Esophagus squamous epithelium (tissue), 5 donors: ENCODE data around the gene PLEKHM3. TPM values are rescaled to one million over a fixed set of nuclear protein-coding genes. Genes with fewer than 3 reads are reported as not detected.

Experiments used
- DNase-seq: peaks from one replicate; lab custom pipeline; 2025; lab: John Stamatoyannopoulos, UW
- H3K27ac ChIP-seq, 4 donors: fragments of 200-600 bp; sonication (generic); one replicate each; pipeline ENCODE4 v1.5.1; 2016 to 2019; ENCODE audit warnings: mild to moderate bottlenecking in 1 of 4
- H3K27me3 ChIP-seq, 4 donors: fragments of 200-600 bp; sonication (generic); 1 replicate in 3 of 4; 2 replicates in 1 of 4; pipeline versions ENCODE4 v1.5.1 to v1.6.0; 2017 to 2021; ENCODE audit warnings: antibody characterized with exemption in 1 of 4
- H3K36me3 ChIP-seq, 3 donors: fragments of 200-600 bp; sonication (generic); one replicate each; pipeline ENCODE4 v1.5.1; 2016 to 2019
- H3K4me1 ChIP-seq, 3 donors: fragments of 200-600 bp; sonication (generic); one replicate each; pipeline ENCODE4 v1.5.1; 2017 to 2019
- H3K4me3 ChIP-seq, 4 donors: fragments of 200-600 bp; sonication (generic); 1 replicate in 3 of 4; 2 replicates in 1 of 4; pipeline ENCODE4 v1.5.1; 2016 to 2019; ENCODE audit warnings: mild to moderate bottlenecking in 2 of 4, moderate library complexity in 1 of 4
- H3K9me3 ChIP-seq, 3 donors: fragments of 200-600 bp; sonication (generic); one replicate each; pipeline ENCODE4 v1.5.1; 2016 to 2019
- POLR2A ChIP-seq, 4 donors: fragments of 450-650 bp; IDR thresholded peaks; one replicate each; pipeline ENCODE4 v1.6.1; 2017; ENCODE audit warnings: antibody characterized with exemption in 4 of 4, mild to moderate bottlenecking in 4 of 4, moderate library complexity in 3 of 4
- WGBS, 2 donors: methylation state at CpG; one replicate each; pipeline ENCODE4 v1.1.5; 2018; 5-methylcytosine and 5-hydroxymethylcytosine counted together
- intact Hi-C: fragments of 100-400 bp; cut with DNase I; formaldehyde crosslinking; loops from one replicate; pipeline ENCODE4 v1.15.0; 2022
- total RNA-seq, 4 donors: library from RNA; depleted of rRNA; stranded (reverse); fragments of >200 nt; gene quantifications; one replicate each; pipeline ENCODE4 v1.1.0, GENCODE V29; 2016
- TF ChIP-seq, protein P1 (sequence below), 6 experiments: fragments of 450-650 bp in 4 of 6; fragments of 200-600 bp in 2 of 6; sonication (generic) in 2 of 6; IDR thresholded peaks; one replicate each; pipeline ENCODE4 v1.5.1; 2016 to 2019; ENCODE audit warnings: antibody characterized with exemption in 6 of 6, mild to moderate bottlenecking in 4 of 6, moderate library complexity in 4 of 6
- donor health status: DM: yes; HTN: yes; CAD: no.

Gene PLEKHM3, protein sequence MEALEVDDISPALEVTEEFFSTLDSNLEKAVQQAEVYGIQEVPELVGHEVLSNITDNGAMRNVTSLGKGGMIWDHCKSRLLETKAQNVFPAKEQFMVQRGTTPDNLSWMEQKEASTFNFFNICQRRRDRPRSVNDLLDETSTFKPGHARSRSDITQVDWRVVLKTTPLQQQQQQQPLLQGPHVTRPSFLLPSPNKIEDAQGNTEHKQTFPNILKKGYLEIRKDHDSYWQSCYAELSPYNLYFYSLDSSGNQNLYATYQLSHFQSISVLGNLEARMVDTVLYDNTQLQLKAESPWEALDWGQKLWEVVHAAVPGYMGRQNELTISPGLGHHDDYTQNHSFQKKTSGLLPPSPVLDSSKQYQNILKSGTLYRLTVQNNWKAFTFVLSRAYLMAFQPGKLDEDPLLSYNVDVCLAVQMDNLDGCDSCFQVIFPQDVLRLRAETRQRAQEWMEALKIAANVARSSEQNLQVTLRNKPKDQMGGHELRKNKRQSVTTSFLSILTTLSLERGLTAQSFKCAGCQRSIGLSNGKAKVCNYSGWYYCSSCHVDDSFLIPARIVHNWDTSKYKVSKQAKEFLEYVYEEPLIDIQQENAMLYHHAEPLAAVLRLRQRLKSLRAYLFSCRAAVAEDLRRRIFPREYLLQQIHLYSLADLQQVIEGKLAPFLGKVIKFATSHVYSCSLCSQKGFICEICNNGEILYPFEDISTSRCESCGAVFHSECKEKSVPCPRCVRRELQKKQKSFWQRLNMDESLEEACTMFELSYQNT
- 10 to 100 TPM in 1 of 4 donors, 1 to 10 TPM in 3; 3.7 to 19.3 (median 6.7) TPM for total RNA-seq

DNA sequence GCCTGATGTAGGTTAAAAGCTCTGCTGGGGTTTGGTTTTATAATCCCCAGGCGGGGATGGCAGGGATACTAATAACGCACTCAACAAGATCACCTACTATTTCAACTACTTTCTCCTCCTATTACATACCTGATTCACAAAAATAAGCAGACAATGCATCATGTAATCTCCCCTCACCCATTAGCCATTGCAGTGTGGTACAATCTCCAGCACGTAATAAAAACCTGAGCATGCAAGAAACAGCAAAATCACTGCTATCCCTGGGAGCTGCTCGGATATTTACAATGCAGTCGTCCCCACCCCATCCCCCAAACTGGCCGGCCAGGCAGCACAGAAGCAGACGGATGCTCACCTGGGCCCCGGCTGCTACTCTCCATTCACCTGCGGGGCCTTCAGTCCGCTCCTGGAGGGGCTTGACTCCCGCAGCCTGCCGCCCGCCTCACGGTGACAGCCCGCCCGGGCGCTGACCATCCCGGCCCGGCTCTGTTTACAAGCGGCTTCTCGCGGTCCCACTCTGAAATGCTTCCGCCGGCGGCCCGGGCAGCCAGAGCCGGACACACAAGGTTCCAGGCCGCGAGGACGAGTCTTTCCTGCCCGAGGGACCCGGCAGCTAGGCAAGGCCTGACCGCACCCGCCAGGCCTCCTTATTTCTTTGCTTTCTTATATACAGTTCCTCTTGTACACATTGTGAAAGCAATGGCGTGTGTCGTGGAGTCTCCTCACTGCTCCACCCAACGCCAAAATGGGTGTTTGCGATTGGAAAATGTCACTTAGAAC, at the start of gene PLEKHM3:
Gene PLEKHM3 (minus strand): TSS at position 491 of the 777 bp plus-strand sequence. CDS start 23,888 bp downstream, outside the sequence.
- H3K36me3 ChIP-seq = no peaks in the 10 kb centered on the region
- WGBS, 2 donors = 3 to 5% methylated on average over 14 to 18 of the region's 38 CpGs
- peak within 1 kb of the TSS; percentile 79 to 86 (median 80) for H3K27ac ChIP-seq
- no peaks in the 10 kb centered on the region for H3K27me3 ChIP-seq
- intact Hi-C loops = no loop called here
- H3K4me1 ChIP-seq = peaks cover 5 to 28% (median 11%) of the 10 kb centered on the region in 3 donors
- no peaks in the 10 kb centered on the region for H3K9me3 ChIP-seq
- TF ChIP-seq, protein P1, sequence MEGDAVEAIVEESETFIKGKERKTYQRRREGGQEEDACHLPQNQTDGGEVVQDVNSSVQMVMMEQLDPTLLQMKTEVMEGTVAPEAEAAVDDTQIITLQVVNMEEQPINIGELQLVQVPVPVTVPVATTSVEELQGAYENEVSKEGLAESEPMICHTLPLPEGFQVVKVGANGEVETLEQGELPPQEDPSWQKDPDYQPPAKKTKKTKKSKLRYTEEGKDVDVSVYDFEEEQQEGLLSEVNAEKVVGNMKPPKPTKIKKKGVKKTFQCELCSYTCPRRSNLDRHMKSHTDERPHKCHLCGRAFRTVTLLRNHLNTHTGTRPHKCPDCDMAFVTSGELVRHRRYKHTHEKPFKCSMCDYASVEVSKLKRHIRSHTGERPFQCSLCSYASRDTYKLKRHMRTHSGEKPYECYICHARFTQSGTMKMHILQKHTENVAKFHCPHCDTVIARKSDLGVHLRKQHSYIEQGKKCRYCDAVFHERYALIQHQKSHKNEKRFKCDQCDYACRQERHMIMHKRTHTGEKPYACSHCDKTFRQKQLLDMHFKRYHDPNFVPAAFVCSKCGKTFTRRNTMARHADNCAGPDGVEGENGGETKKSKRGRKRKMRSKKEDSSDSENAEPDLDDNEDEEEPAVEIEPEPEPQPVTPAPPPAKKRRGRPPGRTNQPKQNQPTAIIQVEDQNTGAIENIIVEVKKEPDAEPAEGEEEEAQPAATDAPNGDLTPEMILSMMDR (IDR thresholded peaks at IDR 0.05) = peak in 1 of 6 experiments; percentile 41
- TF ChIP-seq POLR2A (IDR thresholded peaks at IDR 0.05) = peak in 2 of 4 donors; percentile 36 to 54
- peak; percentile 59 for DNase-seq
- peak within 1 kb of the TSS; percentile 70 to 88 (median 82) for H3K4me3 ChIP-seq

DNA sequence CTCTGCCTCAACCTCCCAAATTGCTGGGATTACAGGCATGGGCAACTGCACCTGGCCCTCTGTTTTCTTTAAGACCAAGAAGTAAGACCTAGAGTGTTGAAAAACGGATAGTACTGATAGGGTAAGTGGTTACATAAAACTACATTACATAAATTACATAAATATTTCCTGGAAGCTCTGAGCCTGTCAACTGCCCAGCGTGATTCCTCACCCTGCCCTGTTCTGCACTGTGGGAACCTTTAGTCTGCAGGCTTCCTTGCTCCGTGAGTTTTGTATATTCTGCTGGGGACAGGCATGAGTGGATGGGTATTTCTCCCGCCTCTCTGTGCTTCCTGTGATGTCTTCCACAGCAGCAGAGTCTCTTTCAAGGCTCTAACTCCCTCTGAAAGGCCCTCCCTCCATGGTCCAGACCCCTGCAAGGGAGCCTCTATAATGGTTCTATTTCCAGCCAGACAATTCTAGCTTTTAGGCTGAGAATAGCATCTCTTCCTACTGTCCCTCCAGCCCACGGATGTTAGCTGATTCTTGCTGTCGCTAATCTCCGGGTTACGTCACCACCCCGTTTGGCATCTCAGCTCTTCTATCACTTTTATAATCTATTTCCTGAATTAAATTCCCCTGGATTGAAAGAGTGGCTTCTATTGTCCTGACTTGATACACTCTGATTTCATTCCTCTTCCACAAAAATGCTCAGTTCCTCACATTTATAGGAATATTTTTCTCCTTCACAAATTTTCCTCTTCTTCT, 49.5 kb upstream of the PLEKHM3 start:
- Histone ChIP-seq H3K9me3 (no peaks in the 10 kb centered on the region), H3K27ac (no peak overlapping the region), H3K36me3 (no peaks in the 10 kb centered on the region), H3K27me3 (peaks cover 0 to 31% (median 0%) of the 10 kb centered on the region in 4 donors), H3K4me3 (no peak overlapping the region), H3K4me1 (no peaks in the 10 kb centered on the region)
- DNase-seq = no peak
- TF ChIP-seq POLR2A (IDR thresholded peaks at IDR 0.05) = no peak
- TF ChIP-seq, protein P1 (IDR thresholded peaks at IDR 0.05) = no peak
- 51 to 55% methylated on average over 9 of the region's 9 CpGs for WGBS, 2 donors
- intact Hi-C loops = loop anchor here (10.0 kb wide), 1 partner anchor 330 kb away; no protein-coding TSS in a partner anchor

DNA sequence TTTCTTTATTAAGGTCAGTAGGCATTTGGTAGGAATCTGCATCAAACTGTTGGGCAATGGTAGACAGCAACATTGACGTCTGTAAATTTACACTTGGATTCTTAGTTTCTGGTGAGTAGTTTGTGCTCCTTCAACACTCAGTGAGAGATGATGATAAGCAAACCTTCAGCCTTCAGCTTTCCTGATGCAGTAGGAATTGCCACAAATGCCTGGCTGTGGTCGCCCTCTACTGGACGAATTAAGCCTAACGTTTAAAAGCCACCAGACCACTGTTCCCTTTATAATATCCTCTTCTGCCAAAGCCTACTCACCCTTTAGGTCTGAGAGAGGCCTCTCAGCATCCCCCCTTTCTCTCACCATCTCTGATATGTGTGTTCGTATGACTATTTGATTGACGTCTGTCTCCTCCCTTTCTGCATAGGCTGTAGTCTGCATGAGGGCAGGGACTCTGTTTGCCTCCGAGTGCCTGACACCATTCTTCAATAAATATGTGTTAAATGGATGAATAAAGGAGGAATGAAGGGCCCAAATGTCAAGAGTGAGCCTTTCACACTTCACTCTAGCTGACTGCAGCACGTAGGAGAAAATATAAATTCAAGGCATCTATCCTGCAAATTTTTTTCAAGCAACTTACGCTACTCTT, 47.0 kb upstream of the PLEKHM3 start:
- TF ChIP-seq POLR2A (IDR thresholded peaks at IDR 0.05) = no peak
- TF ChIP-seq, protein P1 (IDR thresholded peaks at IDR 0.05) = peak; percentile 32 to 75 (median 67)
- H3K4me3 ChIP-seq = no peak overlapping the region
- DNase-seq = no peak
- H3K27me3 ChIP-seq = peaks cover 0 to 16% (median 0%) of the 10 kb centered on the region in 4 donors
- intact Hi-C loops = loop anchor here (10.0 kb wide), 1 partner anchor 328 kb away; no protein-coding TSS in a partner anchor
- WGBS, 2 donors = 22% methylated on average over 9 of the region's 9 CpGs
- H3K27ac ChIP-seq = no peak overlapping the region
- no peaks in the 10 kb centered on the region for H3K9me3 ChIP-seq
- no peaks in the 10 kb centered on the region for H3K36me3 ChIP-seq
- H3K4me1 ChIP-seq = no peaks in the 10 kb centered on the region

DNA sequence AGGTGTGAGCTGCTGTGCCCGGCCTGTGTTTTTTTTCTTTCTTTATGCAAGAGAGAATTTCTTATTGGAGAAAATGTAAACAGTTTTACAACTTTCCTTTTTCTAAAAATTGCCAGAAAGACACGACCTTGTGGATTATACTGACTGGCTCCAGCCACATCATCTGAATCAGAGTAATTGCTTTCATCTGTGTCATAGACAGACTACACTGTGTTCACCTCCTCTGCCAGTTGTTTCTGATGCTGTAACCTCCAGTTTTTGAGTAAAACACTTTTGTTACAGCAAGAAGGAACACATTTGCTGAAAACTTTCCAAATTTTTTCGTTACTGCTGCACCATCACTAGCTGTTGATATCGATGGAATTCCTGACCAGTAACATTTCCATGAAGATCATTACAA, 43.9 kb upstream of the PLEKHM3 start:
- no peak overlapping the region for H3K27ac ChIP-seq
- 59 to 64% methylated on average over 4 of the region's 4 CpGs for WGBS, 2 donors
- H3K36me3 ChIP-seq = no peaks in the 10 kb centered on the region
- no peaks in the 10 kb centered on the region for H3K4me1 ChIP-seq
- intact Hi-C loops = no loop called here
- no peak overlapping the region for H3K4me3 ChIP-seq
- peaks cover 0 to 9% (median 0%) of the 10 kb centered on the region in 4 donors for H3K27me3 ChIP-seq
- no peak for DNase-seq
- TF ChIP-seq POLR2A (IDR thresholded peaks at IDR 0.05) = no peak
- TF ChIP-seq, protein P1 (IDR thresholded peaks at IDR 0.05) = no peak
- no peaks in the 10 kb centered on the region for H3K9me3 ChIP-seq
